Adipose tissue (tissue), 3 donors: Measurements from ENCODE around the gene RAB9A. TPM values are rescaled to one million over a fixed set of nuclear protein-coding genes. Genes with fewer than 3 reads are reported as not detected.

Experiments used
- polyA plus RNA-seq, 3 donors: library from polyadenylated mRNA; stranded (reverse); fragments of 200-250 nt; gene quantifications; one replicate each; pipeline ENCODE4 v1.2.3, GENCODE V29; 2013
- donor health status: healthy with polysubstance abuse.
- donor health status: Bipolar disorder and iron deficiency.
- donor health status: healthy.

Gene RAB9A
- polyA plus RNA-seq, 3 donors = 14.2 to 24.3 (median 23.5) TPM

Other genes starting within 250 kb of the RAB9A start
- gene EGFL6, start 119.5 kb upstream of the RAB9A start, polyA plus RNA-seq = 1 to 10 TPM in 2 of 3 donors, under 1 TPM in 1; 0.06 to 3.3 (median 1.2) TPM
- 1 to 10 TPM in 2 of 3 donors, under 1 TPM in 1; 0.97 to 3.1 (median 1.2) TPM for gene TCEANC, start 36.0 kb upstream of the RAB9A start, polyA plus RNA-seq
- 1 to 10 TPM; 3.3 to 3.9 (median 3.5) TPM for gene TRAPPC2, start 45.5 kb downstream of the RAB9A start, polyA plus RNA-seq
- gene OFD1, start 45.6 kb downstream of the RAB9A start, polyA plus RNA-seq = 10 to 100 TPM in 1 of 3 donors, 1 to 10 TPM in 2; 8.6 to 24.1 (median 9.3) TPM
- 1 to 10 TPM; 1.3 to 2.8 (median 2.1) TPM for gene GPM6B, start 128.0 kb downstream of the RAB9A start, polyA plus RNA-seq